Measurements from ENCODE around the gene SMAD3. TPM values are rescaled to one million over a fixed set of nuclear protein-coding genes. Genes with fewer than 3 reads are reported as not detected.

SMAD3 gene
- total and polyA plus RNA-seq, 2 of the 8 experiments (the other 6 are each of a cell fraction or from before 2014, with no cell fraction given) = 10.1 to 12.4 TPM

- ChIA-PET CTCF (ENCODE audit: partially characterized antibody) (interaction anchor here (0.6 to 3.0 kb wide), 2 partner anchors 15 to 143 kb away, joined by 3 to 7 read pairs; no protein-coding TSS in a partner anchor), POLR2A (ENCODE audit: partially characterized antibody) (interaction anchor here (1.2 kb wide), 1 partner anchor 9 kb away, joined by 3 read pairs; no protein-coding TSS in a partner anchor)
- Histone ChIP-seq H2BK15ac (ENCODE audit: low read length) (no peak overlapping the region), H4K8ac (ENCODE audit: extremely low read depth, insufficient read depth, low read length) (no peak overlapping the region), H3K9ac (replicated peaks in 1 of 4; ENCODE audit: extremely low read depth in 1 of 4, low read depth in 3 of 4, low read length in 3 of 4) (no peak overlapping the region), H3K23ac (ENCODE audit: insufficient read length) (no peak overlapping the region), H3K9me3 (ENCODE audit: insufficient read depth in 2 of 2, low read depth in 1 of 2, low read length in 1 of 2) (no peaks in the 10 kb centered on the region), H3K36me3 (ENCODE audit: control insufficient read depth in 2 of 4, insufficient read depth in 4 of 4, low read length in 3 of 4) (no peaks in the 10 kb centered on the region), H3K4ac (replicated peaks; ENCODE audit: insufficient read length, low read depth, low read length) (no peak overlapping the region), H3K79me2 (ENCODE audit: control insufficient read depth in 1 of 2, insufficient read depth in 2 of 2, low read length in 2 of 2) (no peaks in the 10 kb centered on the region), H3K14ac (ENCODE audit: insufficient read length) (no peak overlapping the region), H2BK20ac (ENCODE audit: low read length) (no peak overlapping the region), H2AFZ (ENCODE audit: low read length) (no peak overlapping the region), H4K5ac (ENCODE audit: insufficient read length, low read depth, low read length) (no peak overlapping the region), H2AK5ac (ENCODE audit: low read depth, low read length) (no peak overlapping the region), H3K4me2 (ENCODE audit: insufficient read depth in 1 of 2, low read depth in 2 of 2, low read length in 2 of 2) (no peak overlapping the region), H4K20me1 (replicated peaks in 1 of 2; ENCODE audit: control insufficient read depth in 1 of 2, insufficient read depth in 2 of 2, low read length in 2 of 2) (no peaks in the 10 kb centered on the region), H2BK12ac (ENCODE audit: low read depth, low read length) (no peak overlapping the region), H2BK120ac (replicated peaks; ENCODE audit: low read depth, low read length) (no peak overlapping the region), H3K27me3 (replicated peaks in 1 of 4; ENCODE audit: control insufficient read depth in 3 of 4, extremely low read depth in 1 of 4, insufficient read depth in 3 of 4, low read length in 3 of 4) (peaks cover 0 to 2% (median 0%) of the 10 kb centered on the region in 4 experiments; a peak in 1 of 7 replicates), H3K18ac (ENCODE audit: extremely low read depth, low read length) (no peak overlapping the region), H3K23me2 (ENCODE audit: low read depth, low read length) (no peaks in the 10 kb centered on the region), H3K56ac (replicated peaks; ENCODE audit: insufficient read length, low read depth, low read length) (no peak overlapping the region), H3K4me3 (ENCODE audit: extremely low read depth in 1 of 4, insufficient read depth in 2 of 4, low read depth in 3 of 4, low read length in 4 of 4) (no peak overlapping the region), H3K27ac (ENCODE audit: low read depth, low read length) (no peak overlapping the region), H3K79me1 (ENCODE audit: low read depth, low read length) (peaks cover 7% of the 10 kb centered on the region), H3K4me1 (replicated peaks in 1 of 4; ENCODE audit: control insufficient read depth in 3 of 4, insufficient read depth in 4 of 4, low read length in 3 of 4) (peaks cover 15 to 31% (median 22%) of the 10 kb centered on the region in 4 experiments), H4K91ac (replicated peaks; ENCODE audit: insufficient read length, low read length) (no peak overlapping the region), H2BK5ac (ENCODE audit: low read depth, low read length) (no peak overlapping the region)
- FAIRE-seq (no peak), DNase-seq (ENCODE audit: low read depth in 1 of 2, low spot score in 2 of 2) (no peak)
- WGBS, 2 experiments (ENCODE audit: extremely low coverage in 1 of 2, insufficient coverage in 1 of 2, insufficient read length in 1 of 2, insufficient replicate concordance in 2 of 2, low coverage in 1 of 2, low lambda C conversion rate in 2 of 2, missing lambda C conversion rate in 1 of 2) = 91% methylated on average over 6 of the region's 6 CpGs; no CpG with 5 or more reads in 1 of the 2 experiments
- no peak for TF ChIP-seq NANOG (IDR thresholded peaks at IDR 0.05; ENCODE audit: insufficient read depth, low read depth, low read length, poor library complexity, severe bottlenecking)
- TF ChIP-seq, protein P1, sequence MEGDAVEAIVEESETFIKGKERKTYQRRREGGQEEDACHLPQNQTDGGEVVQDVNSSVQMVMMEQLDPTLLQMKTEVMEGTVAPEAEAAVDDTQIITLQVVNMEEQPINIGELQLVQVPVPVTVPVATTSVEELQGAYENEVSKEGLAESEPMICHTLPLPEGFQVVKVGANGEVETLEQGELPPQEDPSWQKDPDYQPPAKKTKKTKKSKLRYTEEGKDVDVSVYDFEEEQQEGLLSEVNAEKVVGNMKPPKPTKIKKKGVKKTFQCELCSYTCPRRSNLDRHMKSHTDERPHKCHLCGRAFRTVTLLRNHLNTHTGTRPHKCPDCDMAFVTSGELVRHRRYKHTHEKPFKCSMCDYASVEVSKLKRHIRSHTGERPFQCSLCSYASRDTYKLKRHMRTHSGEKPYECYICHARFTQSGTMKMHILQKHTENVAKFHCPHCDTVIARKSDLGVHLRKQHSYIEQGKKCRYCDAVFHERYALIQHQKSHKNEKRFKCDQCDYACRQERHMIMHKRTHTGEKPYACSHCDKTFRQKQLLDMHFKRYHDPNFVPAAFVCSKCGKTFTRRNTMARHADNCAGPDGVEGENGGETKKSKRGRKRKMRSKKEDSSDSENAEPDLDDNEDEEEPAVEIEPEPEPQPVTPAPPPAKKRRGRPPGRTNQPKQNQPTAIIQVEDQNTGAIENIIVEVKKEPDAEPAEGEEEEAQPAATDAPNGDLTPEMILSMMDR (IDR thresholded peaks at IDR 0.05; ENCODE audit: control extremely low read depth in 1 of 3, insufficient read depth in 1 of 3, low read depth in 1 of 3, low read length in 3 of 3) = no peak
- no peak for TF ChIP-seq SRF (IDR thresholded peaks at IDR 0.05; ENCODE audit: low read depth, low read length)
- no peak for TF ChIP-seq KDM5A (IDR thresholded peaks at IDR 0.05; ENCODE audit: low read length)
- no peak for TF ChIP-seq TBP (IDR thresholded peaks at IDR 0.05; ENCODE audit: low read depth, low read length)
- TF ChIP-seq CBX8 (IDR thresholded peaks at IDR 0.05; ENCODE audit: borderline replicate concordance, low read depth, low read length) = no peak
- no peak for TF ChIP-seq JUN (IDR thresholded peaks at IDR 0.05; ENCODE audit: low read depth, low read length)
- TF ChIP-seq RNF2 (IDR thresholded peaks at IDR 0.05; ENCODE audit: borderline replicate concordance, low read depth, low read length, missing control alignments, poor library complexity, severe bottlenecking) = no peak
- no peak for TF ChIP-seq GABPA (IDR thresholded peaks at IDR 0.05; ENCODE audit: borderline replicate concordance, insufficient read depth, low read length)
- TF ChIP-seq KDM1A (IDR thresholded peaks at IDR 0.05; ENCODE audit: borderline replicate concordance, low read length) = no peak
Observed at GRCh38 chr15:67168694-67169093, 103.3 kb downstream of the SMAD3 start.

Measured in H1 (cell line).